GM12878 (cell line): ENCODE data around the gene DCPS. TPM values are rescaled to one million over a fixed set of nuclear protein-coding genes. Genes with fewer than 3 reads are reported as not detected.
"Not testable (repeated sequence)": the region's sequence is repeated elsewhere in the genome, so short reads cannot be mapped to it uniquely, and the experiment has no call there.

Experiments
- ATAC-seq: fragments of 200-7000 bp; cut with Tn5 transposase; 3 replicates; pipeline ENCODE4 v1.9.1; 2020; ENCODE audit warnings: mild to moderate bottlenecking, moderate library complexity
- BruUV-seq: library from RNA; stranded (reverse); fragments of 400-500 nt; replicated peaks from 2 replicates; lab custom pipeline; 2021; lab: Mats Ljungman, UMichigan
- CTCF ChIA-PET: fragments of 300-600 bp; sonication (Branson Sonifier 250); formaldehyde crosslinking; extraction: SDS; loops from one replicate; lab custom pipeline; 2021; ENCODE audit warnings: inconsistent platforms; lab: Yijun Ruan, JAX
- POLR2A ChIA-PET: fragments of 350-600 bp; formaldehyde crosslinking; extraction: SDS; loops from one replicate; lab custom pipeline; 2021; ENCODE audit warnings: inconsistent platforms; lab: Charles Lee
- RAD21 ChIA-PET: fragments of 300-600 bp; sonication (Branson Sonifier 250); formaldehyde crosslinking; loops from one replicate; lab custom pipeline; 2023; ENCODE audit warnings: antibody characterized with exemption; ENCODE audit not compliant: unreplicated experiment; lab: Charles Lee
- SMC1A ChIA-PET: fragments of 300-600 bp; sonication (Branson Sonifier 250); formaldehyde crosslinking; loops from one replicate; lab custom pipeline; 2023; ENCODE audit not compliant: unreplicated experiment, uncharacterized antibody; lab: Charles Lee
- DNase-seq: peaks from one replicate; pipeline ENCODE4 v3.0.0-alpha.2; 2011; ENCODE audit warnings: low read depth, low spot score
- FAIRE-seq: peaks from 3 replicates; lab custom pipeline; 2011; peaks lifted over from hg19 to GRCh38; lab: Jason Lieb, UNC
- H2AFZ ChIP-seq: 2 replicates; pipeline ENCODE4 v1.6.0; 2011; ENCODE audit warnings: low read depth, low read length, control low read depth; ENCODE audit not compliant: control insufficient read depth
- H3K27ac ChIP-seq: 2 replicates; pipeline ENCODE4 v1.5.1; 2011; ENCODE audit warnings: control low read depth; ENCODE audit not compliant: control insufficient read depth, insufficient read depth
- H3K27me3 ChIP-seq, 2 experiments: replicated peaks in 1 of 2; 2 replicates each; pipeline versions ENCODE4 v1.6.0 to v1.6.1; 2011; ENCODE audit warnings: low read length in 1 of 2; ENCODE audit not compliant: control insufficient read depth in 2 of 2, insufficient read depth in 2 of 2
- H3K36me3 ChIP-seq, 2 experiments: 2 replicates each; pipeline ENCODE4 v1.5.1; 2011; ENCODE audit warnings: low read length in 1 of 2; ENCODE audit not compliant: control insufficient read depth in 2 of 2, insufficient read depth in 2 of 2
- H3K4me1 ChIP-seq: 2 replicates; pipeline ENCODE4 v1.6.1; 2011; ENCODE audit warnings: mild to moderate bottlenecking, low read length, moderate library complexity, mixed read lengths; ENCODE audit not compliant: control insufficient read depth, insufficient read depth
- H3K4me2 ChIP-seq: 2 replicates; pipeline ENCODE4 v1.6.0; 2011; ENCODE audit warnings: control low read depth; ENCODE audit not compliant: control insufficient read depth, insufficient read depth
- H3K4me3 ChIP-seq: fragments of 200-600 bp; sonication (generic); 2 replicates; pipeline ENCODE4 v1.5.1; 2016
- H3K79me2 ChIP-seq: 2 replicates; pipeline ENCODE4 v1.6.0; 2011; ENCODE audit warnings: low read length; ENCODE audit not compliant: control insufficient read depth, insufficient read depth
- H3K9ac ChIP-seq: 2 replicates; pipeline ENCODE4 v1.8.0; 2011; ENCODE audit warnings: low read length, control low read depth, mixed read lengths; ENCODE audit not compliant: control insufficient read depth, insufficient read depth
- H3K9me3 ChIP-seq: replicated peaks from 3 replicates; pipeline ENCODE4 v1.5.1; 2011; ENCODE audit warnings: mild to moderate bottlenecking, low read length; ENCODE audit not compliant: control insufficient read depth, insufficient read depth
- H4K20me1 ChIP-seq: 2 replicates; pipeline ENCODE4 v1.6.0; 2011; ENCODE audit not compliant: control insufficient read depth, insufficient read depth
- WGBS: methylation state at CpG from one replicate; pipeline ENCODE4 v1.1.6; 2016; ENCODE audit warnings: low lambda C conversion rate; ENCODE audit not compliant: insufficient replicate concordance, insufficient coverage; ENCODE audit errors: missing lambda C conversion rate; 5-methylcytosine and 5-hydroxymethylcytosine counted together
- in situ Hi-C: fragments of 300-500 bp; cut with MboI; formaldehyde crosslinking; loops from 9 replicates; pipeline ENCODE4 v1.14.3; 2018; ENCODE audit warnings: mixed read lengths
- intact Hi-C: fragments of 100-400 bp; cut with micrococcal nuclease; formaldehyde crosslinking; loops from one replicate; pipeline ENCODE4 v1.14.2; 2022; ENCODE audit not compliant: unreplicated experiment
- polyA plus RNA-seq, 11 experiments: library from polyadenylated mRNA; depleted of rRNA in 4 of 11; unstranded in 6 of 11; stranded (reverse) in 5 of 11; fragments of >200 nt; fragmentation: Nextera tagmentation in 4 of 11; fragmentation: Illumina TruSeq in 1 of 11; extraction: Ambion mirVana in 4 of 11; extraction: Trizol in 1 of 11; gene quantifications; 1 replicate in 1 of 11; 2 replicates in 10 of 11; pipeline versions ENCODE4 v1.2.1 to v1.2.3, GENCODE V29; 2011 to 2016; ENCODE audit warnings: inconsistent platforms in 2 of 11, missing spikeins in 2 of 11, low read depth in 1 of 11
- total RNA-seq, 4 experiments: library from RNA; depleted of rRNA in 3 of 4; stranded (reverse); fragments of >200 nt in 3 of 4; fragmentation: Illumina TruSeq in 1 of 4; extraction: Trizol in 1 of 4; gene quantifications; 2 replicates each; pipeline versions ENCODE4 v1.2.1 to v1.2.3, GENCODE V29; 2013 to 2021

The DCPS gene
- total and polyA plus RNA-seq, 10 of the 15 experiments (the other 5 are each of a cell fraction or from before 2014, with no cell fraction given), result 23.5 to 101 (median 67.4) TPM

GRCh38 chr11:126373389-126374066 is 69.7 kb downstream of the DCPS start:
- H3K9me3 ChIP-seq, H3K79me2 ChIP-seq, H2AFZ ChIP-seq, H3K4me1 ChIP-seq, RAD21 ChIA-PET, H3K4me3 ChIP-seq, SMC1A ChIA-PET, POLR2A ChIA-PET, DNase-seq, intact Hi-C loops, H3K27ac ChIP-seq, H3K27me3 ChIP-seq, H3K36me3 ChIP-seq, ATAC-seq, BruUV-seq, H4K20me1 ChIP-seq, FAIRE-seq, H3K4me2 ChIP-seq, in situ Hi-C loops, CTCF ChIA-PET, H3K9ac ChIP-seq: not testable (repeated sequence)
- 44% methylated on average over 12 of the region's 12 CpGs for WGBS

GRCh38 chr11:126374562-126375300 is 70.9 kb downstream of the DCPS start:
- BruUV-seq, H3K27ac ChIP-seq, H3K4me1 ChIP-seq, CTCF ChIA-PET, H2AFZ ChIP-seq, FAIRE-seq, H3K4me3 ChIP-seq, H3K9ac ChIP-seq, H3K4me2 ChIP-seq, H3K36me3 ChIP-seq, RAD21 ChIA-PET, H3K9me3 ChIP-seq, ATAC-seq, DNase-seq, intact Hi-C loops, SMC1A ChIA-PET, H3K79me2 ChIP-seq, in situ Hi-C loops, H3K27me3 ChIP-seq, H4K20me1 ChIP-seq: not testable (repeated sequence)
- 68% methylated on average over 15 of the region's 28 CpGs for whole genome bisulfite sequencing
- POLR2A ChIA-PET, result interaction anchor here (0.6 kb wide), 1 partner anchor 1300 kb away, joined by 5 read pairs; no protein-coding TSS in a partner anchor
